AG09319 (cell line): Measurements from ENCODE around the gene CDH23.

ENCODE experiments used
- DNase-seq: peaks from one replicate; pipeline ENCODE4 v3.0.0-alpha.2; 2010; ENCODE audit warnings: low read depth; ENCODE audit errors: extremely low read depth
- CTCF ChIP-seq: IDR thresholded peaks from 2 replicates; pipeline ENCODE4 v1.5.1; 2011; ENCODE audit warnings: low read depth, mild to moderate bottlenecking, inconsistent platforms, low read length, moderate library complexity

Gene CDH23

GRCh38 chr10:71812913-71813590 lies 416.3 kb downstream of the CDH23 start:
- no peak for DNase-seq
- no peak for TF ChIP-seq CTCF

- no peak for TF ChIP-seq CTCF
- no peak for DNase-seq
Observed at GRCh38 chr10:71814922-71815411, 418.2 kb downstream of the CDH23 start.

- no peak for TF ChIP-seq CTCF
Observed at GRCh38 chr10:71815515-71816130, 418.9 kb downstream of the CDH23 start.

GRCh38 chr10:71816421-71816851 lies 419.7 kb downstream of the CDH23 start:
- TF ChIP-seq CTCF, result no peak
- no peak for DNase-seq

More at GRCh38 chr10:71815515-71816130, 418.9 kb downstream of the CDH23 start:
- DNase-seq, result no peak

GRCh38 chr10:71816936-71817618 lies 420.4 kb downstream of the CDH23 start:
- DNase-seq, result no peak
- no peak for TF ChIP-seq CTCF

GRCh38 chr10:71817831-71818655 lies 421.3 kb downstream of the CDH23 start:
- no peak for DNase-seq
- no peak for TF ChIP-seq CTCF
